GM11168 (cell line): ENCODE results near the gene SLC2A14.

Experiments
- in situ Hi-C: fragments of 300-500 bp; cut with MboI; formaldehyde crosslinking; loops from one replicate; pipeline ENCODE4 v1.12.0; 2022; ENCODE audit warnings: low sequenced_read_pairs; ENCODE audit not compliant: unreplicated experiment

SLC2A14 gene

DNA sequence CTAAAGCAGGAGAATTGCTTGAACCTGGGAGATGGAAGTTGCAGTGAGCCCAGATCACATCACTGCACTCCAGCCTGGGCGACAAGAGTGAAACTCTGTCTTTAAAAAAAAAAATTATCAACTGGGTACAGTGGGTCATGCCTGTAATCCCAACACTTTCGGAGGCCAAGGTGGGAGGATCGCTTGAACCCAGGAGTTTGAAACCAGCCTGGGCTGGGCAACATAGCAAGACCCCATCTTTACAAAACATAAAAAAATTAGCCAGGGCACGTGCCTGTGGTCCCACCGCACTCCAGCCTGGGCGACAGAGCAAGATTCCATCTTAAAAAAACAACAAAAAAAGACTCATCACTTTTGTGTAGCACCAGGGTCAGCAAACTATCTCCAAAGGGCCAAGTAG, 90.7 kb downstream of the SLC2A14 start:
- in situ Hi-C loops = no loop called here

DNA sequence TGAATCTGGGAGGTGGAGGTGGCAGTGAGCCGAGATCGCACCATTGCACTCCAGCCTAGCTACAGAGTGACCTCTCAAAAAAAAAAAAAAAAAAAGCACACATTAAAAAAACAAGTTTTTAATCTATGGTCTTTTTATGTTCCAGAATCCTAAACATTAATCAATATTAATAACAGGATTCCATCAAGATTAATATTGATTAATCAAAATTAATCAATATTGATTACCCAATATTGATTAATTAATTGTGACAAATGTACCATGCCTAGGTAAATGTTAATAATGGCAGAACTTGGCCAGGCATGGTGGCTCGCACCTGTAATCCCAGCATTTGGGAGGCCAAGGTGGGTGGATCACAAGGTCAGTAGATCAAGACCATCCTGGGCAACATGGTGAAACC, 91.4 kb downstream of the SLC2A14 start:
- in situ Hi-C loops = no loop called here

DNA sequence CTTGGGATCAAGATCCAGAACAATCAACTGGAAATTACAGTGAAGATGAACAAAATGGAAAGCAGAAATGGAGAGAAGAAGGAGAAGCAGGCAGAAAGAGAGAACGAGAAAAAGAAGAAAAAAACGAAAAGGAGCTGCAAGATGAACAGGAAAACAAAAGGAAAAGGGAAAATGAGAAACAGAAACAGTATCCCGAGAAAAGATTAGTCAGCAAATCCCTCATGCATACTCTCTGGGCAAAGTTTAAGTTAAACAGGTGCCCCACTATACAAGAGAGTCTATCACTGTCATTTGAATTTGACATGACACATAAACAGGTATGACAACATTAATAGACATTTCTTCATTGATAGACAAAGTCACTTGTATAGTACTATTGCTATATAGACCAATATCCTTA, 102.7 kb downstream of the SLC2A14 start:
- in situ Hi-C loops = no loop called here
